Skeletal muscle cell (primary cell): ENCODE measurements around the gene CTPS2.
"Not testable (repeated sequence)": the region's sequence is repeated elsewhere in the genome, so short reads cannot be mapped to it uniquely, and the experiment has no call there.

Experiments used
- DNase-seq: peaks from one replicate; pipeline ENCODE4 v3.0.0-alpha.2; 2010; ENCODE audit warnings: low read depth
- H3K4me3 ChIP-seq: 2 replicates; pipeline ENCODE4 v1.5.1; 2011; ENCODE audit warnings: low read depth, mild to moderate bottlenecking, control low read depth, low read length, moderate library complexity

Gene CTPS2

DNA sequence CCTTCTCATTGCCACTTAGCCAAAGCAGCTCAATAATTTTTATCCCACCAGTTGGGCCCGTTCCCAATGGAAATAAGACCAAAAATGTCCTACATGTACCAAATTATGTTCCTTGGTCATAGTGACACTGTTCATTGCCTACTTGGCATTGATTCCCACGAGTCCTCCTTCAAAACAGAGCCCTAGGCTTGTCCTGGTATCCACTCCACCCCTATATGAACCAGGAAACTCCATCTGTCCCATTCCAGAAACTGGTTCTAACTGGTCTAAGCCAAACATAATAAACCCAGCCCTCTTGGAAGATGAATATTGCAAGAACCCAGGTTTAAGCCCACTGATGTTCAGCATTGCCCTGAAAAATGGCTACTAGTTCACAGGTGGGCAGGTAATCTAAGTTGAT lies 93.4 kb downstream of the CTPS2 start:
- no peak for DNase-seq

DNA sequence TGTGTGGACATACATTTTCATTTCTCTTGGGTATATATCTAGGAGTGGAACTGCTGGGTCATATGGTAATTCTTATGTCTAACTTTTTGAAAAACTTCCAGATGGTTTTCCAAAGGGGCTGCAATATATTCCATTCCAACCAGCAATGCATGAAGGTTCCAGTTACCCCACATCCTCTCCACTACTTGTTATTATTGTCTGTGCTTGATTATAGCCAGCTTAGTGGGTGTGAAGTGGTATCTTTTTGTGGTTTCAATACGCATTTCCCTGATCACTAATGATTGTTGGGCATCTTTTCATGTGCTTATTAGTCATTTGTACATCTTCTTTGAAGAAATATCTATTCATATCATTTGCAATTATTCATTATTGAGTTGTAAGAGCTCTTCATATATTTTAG lies 94.0 kb downstream of the CTPS2 start:
- H3K4me3 ChIP-seq, result no peak overlapping the region
- DNase-seq, result no peak

More for the DNA sequence above, 93.4 kb downstream of the CTPS2 start:
- H3K4me3 ChIP-seq, result no peak overlapping the region

DNA sequence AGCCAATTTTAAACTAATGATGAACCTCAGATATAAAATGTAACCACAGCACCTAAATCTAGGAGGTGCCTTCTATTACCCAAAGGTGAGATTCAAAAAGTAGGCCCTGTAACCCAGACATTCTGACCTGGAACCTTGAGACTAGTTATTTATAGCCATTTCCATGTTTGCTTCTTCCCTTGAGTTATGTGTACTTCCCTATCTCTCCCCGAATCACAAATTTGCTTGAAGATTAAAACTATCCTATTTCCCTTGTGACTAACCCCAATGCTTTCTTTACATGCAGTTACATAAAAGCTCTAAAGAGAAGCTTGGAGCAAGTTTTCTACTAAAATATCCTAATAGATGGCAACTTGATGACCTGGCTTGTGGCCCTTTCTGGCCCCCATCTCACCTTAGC lies 95.1 kb downstream of the CTPS2 start:
- no peak for DNase-seq
- H3K4me3 ChIP-seq, result no peak overlapping the region

DNA sequence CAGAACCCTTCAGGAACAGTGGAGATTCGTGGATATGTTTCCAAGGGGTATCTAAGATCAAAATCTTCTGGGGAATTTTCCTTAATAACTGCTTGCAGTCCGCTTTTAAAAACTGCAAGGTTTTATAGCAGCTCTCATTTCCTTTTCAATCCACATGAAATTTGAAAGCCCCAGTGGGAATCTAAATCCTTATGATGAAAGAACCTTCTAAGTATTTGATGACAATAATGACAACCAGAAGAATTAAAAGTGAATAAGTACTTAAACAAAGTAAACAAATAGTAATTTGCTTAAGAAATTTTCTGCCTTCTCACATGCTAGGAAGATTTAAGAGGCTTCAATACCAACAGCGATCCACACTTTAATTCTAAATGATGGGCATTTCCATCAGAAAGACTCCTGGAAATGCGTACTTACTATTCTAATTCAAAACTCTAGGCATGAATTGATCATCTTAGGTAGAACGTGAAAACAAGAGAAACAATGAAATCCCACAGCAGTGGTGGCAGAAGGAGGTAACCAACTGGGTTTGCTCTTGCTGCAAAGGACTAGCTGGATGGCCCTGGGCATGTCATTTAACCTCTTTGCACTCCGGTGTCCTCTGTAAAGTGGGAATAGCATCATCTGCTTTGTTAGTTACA lies 100.1 kb downstream of the CTPS2 start:
- DNase-seq, result no peak
- no peak overlapping the region for H3K4me3 ChIP-seq

DNA sequence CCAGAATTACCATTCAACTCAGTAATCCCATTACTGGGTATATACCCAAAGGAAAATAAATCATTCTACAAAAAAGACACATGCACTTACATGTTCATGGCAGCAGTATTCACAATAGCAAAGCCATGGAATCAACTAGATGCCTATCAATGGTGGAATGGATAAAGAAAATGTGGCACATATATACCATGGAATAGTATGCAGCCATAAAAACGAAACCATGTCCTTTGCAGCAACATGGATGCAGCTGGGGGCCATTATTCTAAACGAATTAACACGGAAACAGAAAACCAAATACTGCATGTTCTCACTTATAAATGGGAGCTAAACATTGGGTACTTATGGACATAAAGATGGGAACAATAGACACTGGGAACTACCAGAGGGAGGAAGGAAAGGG lies 101.8 kb downstream of the CTPS2 start:
- DNase-seq, H3K4me3 ChIP-seq: not testable (repeated sequence)

DNA sequence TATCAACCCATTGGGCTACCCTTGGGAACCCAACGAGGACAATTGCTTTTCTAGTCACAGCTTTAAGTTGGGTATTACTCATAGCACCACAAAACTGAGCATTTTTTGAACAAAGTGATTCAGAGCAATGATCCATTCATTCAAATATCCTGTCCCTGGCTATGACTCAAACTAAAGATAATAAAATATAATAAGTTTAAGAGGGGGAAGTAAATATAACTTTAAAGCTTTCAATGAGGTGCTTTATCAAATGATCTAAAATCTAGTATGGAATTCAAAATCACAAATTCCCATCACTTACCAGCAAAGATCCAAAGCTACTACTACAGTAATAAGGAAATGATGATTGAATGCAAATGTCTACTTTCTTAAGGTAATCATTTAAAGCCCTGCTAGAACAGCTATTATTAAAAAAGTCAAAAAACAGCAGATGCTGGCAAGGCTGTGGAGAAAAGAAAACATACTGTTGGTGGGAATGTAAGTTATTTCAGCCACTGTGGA lies 102.3 kb downstream of the CTPS2 start:
- no peak overlapping the region for H3K4me3 ChIP-seq
- no peak for DNase-seq

DNA sequence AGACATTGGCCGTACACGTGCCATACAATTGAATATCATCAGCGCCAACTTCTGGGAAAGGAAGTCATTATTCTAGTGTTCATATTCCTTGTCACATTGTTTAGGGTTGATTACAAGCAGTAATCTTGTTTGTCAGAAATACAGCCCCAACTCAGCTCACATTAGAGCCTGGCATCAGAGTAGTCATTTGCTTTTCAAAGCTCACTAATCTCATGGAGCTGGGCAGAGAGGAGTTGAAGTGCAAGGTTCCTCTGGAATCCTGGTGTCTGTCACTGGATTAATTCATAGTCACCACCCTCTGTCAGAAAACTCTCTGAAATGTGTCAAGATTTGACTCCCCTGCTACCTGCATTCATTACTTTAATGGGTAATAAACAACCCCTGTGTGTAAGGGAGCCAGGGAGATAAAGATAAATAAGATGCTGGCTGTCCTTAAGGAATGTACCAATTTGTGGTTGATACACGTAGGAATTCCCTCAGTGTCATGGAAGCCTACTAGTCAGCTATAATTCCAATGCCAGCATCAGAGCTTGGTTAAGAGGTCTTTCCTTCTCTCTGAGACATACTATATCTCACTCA lies 106.2 kb downstream of the CTPS2 start:
- H3K4me3 ChIP-seq, result no peak overlapping the region
- DNase-seq, result no peak

DNA sequence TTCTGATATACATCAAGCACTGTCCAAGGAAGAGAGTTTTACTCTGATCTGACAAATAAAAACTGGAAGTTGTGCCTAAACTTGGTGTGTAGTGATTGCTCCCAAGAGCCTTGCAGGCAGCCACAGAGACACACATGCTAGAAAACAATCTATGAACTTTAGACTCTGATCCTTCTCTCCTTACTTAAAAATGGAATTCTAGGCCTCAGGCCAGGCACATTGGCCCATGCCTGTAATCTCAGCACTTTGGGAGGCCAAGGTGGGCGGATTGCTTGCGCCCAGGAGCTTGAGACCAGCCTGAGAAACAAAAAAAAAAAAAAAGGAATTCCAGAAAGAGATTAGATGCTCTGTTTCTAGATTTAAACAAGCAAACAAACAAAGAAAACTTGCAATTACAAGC lies 108.1 kb downstream of the CTPS2 start:
- DNase-seq, result no peak
- no peak overlapping the region for H3K4me3 ChIP-seq

DNA sequence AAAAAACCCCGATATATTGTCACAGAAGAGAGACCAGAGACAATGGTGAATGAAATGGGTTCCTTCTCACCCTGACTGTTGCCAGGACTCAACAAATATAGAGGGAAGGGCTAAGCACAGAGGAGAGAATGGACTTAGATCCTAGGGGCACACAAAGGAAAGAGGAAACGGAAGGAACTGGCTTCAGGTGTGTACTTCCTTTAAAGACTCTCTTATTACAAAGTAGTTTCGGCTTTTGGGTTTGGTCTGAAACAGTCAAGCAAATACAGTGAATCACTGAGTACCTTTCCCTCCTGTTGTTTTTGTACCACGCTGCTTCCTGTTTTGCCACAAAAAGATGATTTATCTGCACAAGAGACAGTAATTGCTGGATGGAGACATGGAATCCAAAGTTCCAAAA lies 108.6 kb downstream of the CTPS2 start:
- no peak for DNase-seq
- no peak overlapping the region for H3K4me3 ChIP-seq

DNA sequence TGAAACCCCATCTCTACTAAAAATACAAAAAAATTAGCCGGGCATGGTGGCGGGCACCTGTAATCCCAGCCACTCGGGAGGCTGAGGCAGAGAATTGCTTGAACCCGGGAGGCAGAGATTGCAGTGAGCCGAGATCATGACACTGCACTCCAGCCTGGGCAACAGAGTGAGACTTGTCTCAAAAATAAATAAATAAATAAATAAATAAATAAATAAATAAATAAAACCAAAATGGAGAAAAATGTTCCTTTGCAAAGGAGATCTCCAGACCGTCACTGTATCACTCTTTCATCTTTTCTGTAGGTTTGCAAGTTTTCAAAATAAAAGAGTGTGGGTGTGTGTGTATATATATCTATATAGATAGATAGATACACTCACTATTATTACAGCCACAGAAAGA lies 109.2 kb downstream of the CTPS2 start:
- H3K4me3 ChIP-seq, DNase-seq: not testable (repeated sequence)

DNA sequence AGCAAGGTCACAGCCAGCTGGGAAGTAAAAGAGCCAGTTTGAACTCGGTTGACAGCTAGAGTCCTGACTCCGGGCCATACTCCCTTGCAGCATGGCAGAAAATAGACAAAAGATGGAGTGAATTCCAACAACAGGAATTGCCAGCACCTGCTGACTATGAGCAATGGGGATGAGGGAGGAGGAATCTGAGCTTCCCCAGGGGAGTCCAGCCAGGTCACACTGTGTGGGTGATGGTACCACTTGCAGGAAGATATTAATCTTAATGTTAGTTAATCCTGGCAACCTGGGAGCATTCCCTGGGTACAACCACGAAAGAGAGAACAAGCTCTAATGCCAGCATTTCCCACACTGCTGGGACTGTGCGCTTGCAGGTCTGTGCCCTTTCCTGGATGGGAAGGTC lies 110.6 kb downstream of the CTPS2 start:
- no peak overlapping the region for H3K4me3 ChIP-seq
- DNase-seq, result no peak

DNA sequence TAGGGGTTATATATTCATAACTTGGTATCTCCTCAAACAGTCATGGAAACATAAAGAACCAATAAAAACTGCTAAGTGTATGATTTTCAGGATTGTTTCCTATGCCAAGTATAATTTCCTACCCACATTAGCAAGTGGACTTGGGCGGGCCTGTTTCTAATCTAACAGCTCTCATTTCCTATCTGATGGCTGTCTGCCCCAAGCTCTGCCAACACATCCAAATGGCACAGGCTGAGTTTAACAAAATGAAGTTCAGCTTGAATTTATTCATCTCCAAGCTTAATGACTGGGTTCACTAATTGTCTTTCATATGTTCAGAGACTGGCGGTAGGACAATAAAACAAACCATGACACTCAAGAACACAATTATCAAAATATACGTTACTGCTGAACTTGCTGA lies 118.0 kb downstream of the CTPS2 start:
- no peak for DNase-seq

DNA sequence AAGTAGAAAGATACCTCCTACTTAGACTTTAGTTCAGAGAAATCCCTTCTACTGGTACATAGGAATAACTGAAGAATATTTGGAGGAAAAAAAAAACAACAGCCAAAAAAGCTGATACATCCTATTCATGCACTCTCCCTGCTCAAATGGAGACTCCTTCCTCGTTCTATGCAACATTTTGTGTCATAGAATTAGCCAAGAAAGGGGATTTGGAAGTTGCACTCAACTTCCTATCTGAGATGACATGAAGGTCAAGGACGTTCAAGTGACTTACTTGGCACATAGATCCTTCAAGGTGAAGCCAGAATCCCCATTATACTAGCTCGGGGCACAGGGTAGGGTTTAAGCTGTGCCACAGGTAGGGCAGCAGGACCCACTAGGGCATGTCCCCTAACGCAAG lies 118.7 kb downstream of the CTPS2 start:
- DNase-seq, result no peak
- H3K4me3 ChIP-seq, result no peak overlapping the region

More for the DNA sequence above, 118.0 kb downstream of the CTPS2 start:
- H3K4me3 ChIP-seq, result no peak overlapping the region

DNA sequence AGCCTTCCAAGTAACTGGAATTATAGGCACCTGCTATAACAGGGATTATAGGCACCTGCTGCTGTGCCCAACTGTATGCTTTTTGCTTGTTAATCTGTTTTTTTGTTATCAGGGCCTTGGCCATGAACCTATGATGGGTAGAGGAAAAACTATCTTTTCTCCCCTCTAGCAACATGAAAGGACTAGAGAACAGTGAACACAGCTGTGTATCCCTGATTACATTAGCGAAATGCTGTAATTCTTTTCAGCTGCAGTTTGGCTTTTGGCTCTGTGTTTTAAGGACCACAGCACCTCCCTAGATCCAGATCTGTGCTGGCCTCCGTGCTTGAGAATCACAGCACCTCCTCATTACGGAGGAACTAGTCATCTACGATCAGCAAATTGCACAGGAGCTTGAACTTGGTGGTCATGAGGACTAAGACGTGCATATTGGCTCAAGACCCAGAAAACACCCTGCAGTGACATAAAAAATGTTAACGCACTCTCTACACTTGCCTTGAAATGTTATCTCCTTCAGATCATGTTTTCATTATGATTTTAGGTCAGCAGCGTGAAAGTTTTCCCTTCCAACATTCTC lies 120.2 kb downstream of the CTPS2 start:
- DNase-seq, result no peak
- no peak overlapping the region for H3K4me3 ChIP-seq

DNA sequence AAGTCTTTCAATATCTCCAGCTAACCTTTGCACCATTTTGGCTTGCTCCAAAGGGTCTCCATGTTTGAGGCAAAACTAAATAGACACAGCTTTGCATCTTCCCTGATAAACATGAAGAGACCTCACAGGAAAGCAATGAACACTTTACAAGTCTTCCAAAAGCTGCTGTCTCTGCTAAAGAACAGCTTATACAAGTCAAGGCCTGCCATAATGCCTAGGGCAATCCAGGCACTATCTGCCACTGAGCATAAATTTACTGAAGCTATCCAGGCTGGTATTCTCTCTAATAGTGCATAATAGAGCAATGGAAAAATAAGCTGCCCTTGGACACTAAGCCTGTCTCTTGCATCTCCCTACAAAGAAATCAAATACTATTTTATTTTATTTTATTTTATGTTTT lies 122.6 kb downstream of the CTPS2 start:
- no peak for DNase-seq
- H3K4me3 ChIP-seq, result no peak overlapping the region

DNA sequence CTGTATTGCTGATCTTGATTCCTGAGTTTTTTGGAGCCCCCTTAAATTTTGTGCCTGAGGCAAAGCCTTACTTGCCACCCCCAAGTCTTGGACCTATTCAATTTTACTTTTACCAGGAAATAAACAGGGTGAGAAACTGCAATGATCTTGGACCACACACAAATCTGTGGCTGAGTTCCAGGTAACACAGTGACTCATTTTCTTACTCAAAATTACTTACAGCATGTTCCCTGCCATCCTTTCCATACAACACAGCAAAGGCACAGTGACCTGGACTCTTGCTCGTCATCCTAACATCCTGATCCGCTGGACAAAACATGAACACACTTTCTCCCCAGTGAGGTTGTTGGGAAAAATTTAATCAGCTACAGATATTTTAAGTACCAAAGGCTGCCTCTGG lies 123.3 kb downstream of the CTPS2 start:
- peak; percentile 73 for DNase-seq
- H3K4me3 ChIP-seq, result no peak overlapping the region

DNA sequence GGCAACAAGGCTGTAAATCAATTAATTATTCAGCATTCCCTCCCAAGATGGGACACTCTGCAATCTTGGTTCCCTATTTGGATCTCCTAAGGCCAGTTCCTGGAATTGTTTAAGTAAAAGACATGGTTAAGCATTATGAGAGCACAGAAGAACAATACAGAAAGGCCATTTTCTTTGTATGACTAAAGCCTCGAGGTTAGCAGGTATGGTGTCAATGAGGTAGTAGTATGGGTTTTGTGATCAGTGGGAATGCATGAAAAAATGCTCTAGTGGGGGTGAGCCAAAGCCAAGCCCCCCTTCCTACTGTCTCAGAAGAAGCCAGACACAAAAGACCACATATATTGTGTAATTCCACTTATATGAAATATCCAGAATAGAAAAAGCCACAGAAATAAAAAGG lies 124.2 kb downstream of the CTPS2 start:
- no peak for DNase-seq
- H3K4me3 ChIP-seq, result no peak overlapping the region

DNA sequence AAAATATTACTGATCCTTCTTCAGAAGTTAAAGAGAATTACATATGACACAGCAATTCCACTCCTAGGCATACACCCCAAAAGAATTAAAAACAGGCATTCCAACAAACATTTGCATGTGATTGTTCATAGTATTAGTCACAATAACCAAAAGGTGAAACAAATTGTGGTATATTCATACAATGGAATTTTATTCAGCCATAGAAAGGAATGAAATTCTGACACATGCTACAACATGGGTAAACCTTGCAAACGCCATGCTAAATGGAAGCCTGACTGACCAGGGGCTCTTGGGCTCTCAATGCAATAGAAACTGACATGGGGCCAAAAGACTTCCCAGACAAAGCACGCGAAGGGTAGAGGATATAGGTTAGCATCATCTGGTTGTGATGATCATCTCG lies 124.6 kb downstream of the CTPS2 start:
- H3K4me3 ChIP-seq, result no peak overlapping the region
- DNase-seq, result no peak

DNA sequence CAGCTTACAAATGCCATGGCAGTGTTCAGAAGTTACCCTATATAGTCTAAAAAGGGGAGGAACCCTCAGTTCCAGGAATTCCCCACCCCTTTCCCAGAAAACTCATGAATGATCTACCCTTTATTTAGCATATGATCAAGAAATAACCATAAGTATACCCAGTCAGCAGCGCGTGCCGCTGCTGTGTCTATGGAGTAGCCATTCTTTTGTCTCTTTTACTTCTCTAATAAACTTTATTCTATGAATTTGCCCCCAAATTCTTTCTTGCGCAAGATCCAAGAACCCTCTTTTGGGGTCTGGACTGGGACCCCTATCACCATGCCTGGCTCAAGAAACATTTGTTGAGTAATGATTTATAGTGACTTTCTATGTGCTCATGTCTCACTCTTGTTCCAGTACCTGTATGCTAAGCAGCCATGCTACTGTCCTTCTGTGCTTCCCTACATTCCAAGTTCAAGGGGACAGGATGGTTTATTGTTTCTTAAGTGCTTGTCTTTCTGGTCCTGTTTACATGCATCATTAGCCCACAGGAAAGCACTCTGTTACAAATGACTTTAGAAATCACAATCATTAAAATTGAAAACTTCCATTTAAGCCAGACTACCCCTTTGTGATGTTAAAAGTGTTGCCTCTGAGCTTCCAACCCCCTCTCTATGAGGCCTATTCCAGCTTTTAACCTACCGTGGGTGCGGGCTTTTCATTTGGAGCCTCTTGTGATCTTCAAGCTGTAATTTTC lies 125.9 kb downstream of the CTPS2 start:
- DNase-seq, result no peak
- no peak overlapping the region for H3K4me3 ChIP-seq
